GM12878 (cell line): ENCODE measurements around the gene B3GALT5.

ENCODE experiments used
- CTCF ChIP-seq, 3 experiments: IDR thresholded peaks in 2 of 3; conservative IDR thresholded peaks in 1 of 3; 2 replicates each; pipeline ENCODE4 v1.5.1; 2011; ENCODE audit warnings: low read depth in 3 of 3, low read length in 3 of 3, mild to moderate bottlenecking in 3 of 3, control low read depth in 2 of 3, moderate library complexity in 2 of 3, inconsistent platforms in 1 of 3, mixed read lengths in 1 of 3; ENCODE audit not compliant: control insufficient read depth in 2 of 3, insufficient read depth in 1 of 3; ENCODE audit errors: extremely low read depth in 1 of 3
- DPF2 ChIP-seq: fragments of 450-650 bp; IDR thresholded peaks from 2 replicates; pipeline ENCODE4 v1.6.1; 2017; ENCODE audit warnings: mild to moderate bottlenecking
- EZH2 ChIP-seq: IDR thresholded peaks from 2 replicates; pipeline ENCODE4 v1.6.1; 2012; ENCODE audit warnings: low read depth, mild to moderate bottlenecking, control low read depth, inconsistent platforms, low read length, borderline replicate concordance; ENCODE audit not compliant: control insufficient read depth
- HDAC2 ChIP-seq: fragments of 200-600 bp; sonication (generic); IDR thresholded peaks from 2 replicates; pipeline ENCODE4 v1.6.1; 2017
- POLR2A ChIP-seq: IDR thresholded peaks from 2 replicates; pipeline ENCODE4 v1.6.1; 2011; ENCODE audit warnings: low read depth, mild to moderate bottlenecking, low read length
- POLR2AphosphoS5 ChIP-seq: IDR thresholded peaks from 2 replicates; pipeline ENCODE4 v1.6.1; 2011; ENCODE audit warnings: mild to moderate bottlenecking, low read length, inconsistent platforms
- SRF ChIP-seq, 2 experiments: IDR thresholded peaks; 2 replicates each; pipeline ENCODE4 v1.6.1; 2011; ENCODE audit warnings: low read depth in 2 of 2, low read length in 2 of 2, mild to moderate bottlenecking in 1 of 2, moderate library complexity in 1 of 2

DNA sequence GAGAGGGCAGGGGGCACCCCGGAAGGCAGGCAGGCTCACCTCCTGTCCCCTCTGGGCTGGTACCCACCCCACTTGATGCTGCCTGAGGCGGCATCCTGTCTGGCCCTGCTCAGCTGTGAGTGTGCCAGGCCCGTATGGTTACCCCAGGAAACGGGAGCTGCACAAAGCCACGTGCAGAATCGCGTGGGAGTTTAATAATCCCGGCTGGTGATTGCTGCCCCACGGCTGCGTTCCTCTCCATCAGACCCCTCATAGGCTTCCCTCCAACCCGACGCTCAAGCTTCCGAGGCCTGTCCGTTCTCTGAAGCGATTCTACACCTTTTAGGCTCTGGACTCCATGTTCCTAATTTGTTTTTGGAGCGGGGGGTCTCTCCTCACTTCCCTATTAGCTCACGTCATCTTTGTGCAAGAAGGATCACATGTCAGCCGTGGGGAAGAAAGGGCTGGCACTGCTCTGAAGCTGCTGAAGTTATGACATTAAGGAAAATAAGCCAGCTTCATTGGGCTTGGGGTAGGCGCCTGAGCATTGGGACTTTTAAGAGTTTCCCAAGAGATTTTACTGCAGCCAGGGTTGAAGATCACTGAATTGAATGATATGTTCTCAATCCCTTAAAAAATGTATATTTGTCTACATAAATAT is 1.1 kb upstream of the B3GALT5 start:
- TF ChIP-seq HDAC2 = no peak
- TF ChIP-seq POLR2A = no peak
- no peak for TF ChIP-seq DPF2
- no peak for TF ChIP-seq POLR2AphosphoS5
- no peak for TF ChIP-seq CTCF (IDR thresholded peaks at IDR 0.05 in 2 of 3, conservative IDR thresholded peaks at IDR 0.05 in 1 of 3; ENCODE audit: control insufficient read depth in 2 of 3, extremely low read depth in 1 of 3, insufficient read depth in 1 of 3, low read depth in 3 of 3, low read length in 3 of 3)
- no peak for TF ChIP-seq SRF (IDR thresholded peaks at IDR 0.05; ENCODE audit: low read depth in 2 of 2, low read length in 2 of 2)
- no peak for TF ChIP-seq EZH2
